Osteocyte (in vitro differentiated cells): Measurements from ENCODE around the gene CFAP107. TPM values are rescaled to one million over a fixed set of nuclear protein-coding genes. Genes with fewer than 3 reads are reported as not detected.

Source experiments
- DNase-seq: peaks from one replicate; pipeline ENCODE4 v3.0.0; 2021; ENCODE audit warnings: mixed read lengths; ENCODE audit not compliant: unreplicated experiment; ENCODE audit errors: extremely low spot score
- H3K27ac Mint-ChIP-seq: one replicate; pipeline ENCODE4 v1.8.0; 2021; ENCODE audit warnings: mild to moderate bottlenecking, mixed read lengths; ENCODE audit not compliant: unreplicated experiment
- H3K27me3 Mint-ChIP-seq: one replicate; pipeline ENCODE4 v1.8.0; 2021; ENCODE audit warnings: mixed read lengths; ENCODE audit not compliant: unreplicated experiment
- H3K36me3 Mint-ChIP-seq: one replicate; pipeline ENCODE4 v1.8.0; 2021; ENCODE audit warnings: mixed read lengths; ENCODE audit not compliant: unreplicated experiment
- H3K4me1 Mint-ChIP-seq: one replicate; pipeline ENCODE4 v1.8.0; 2021; ENCODE audit warnings: mixed read lengths; ENCODE audit not compliant: unreplicated experiment
- H3K4me3 Mint-ChIP-seq: one replicate; pipeline ENCODE4 v1.8.0; 2021; ENCODE audit warnings: mild to moderate bottlenecking, moderate library complexity, mixed read lengths; ENCODE audit not compliant: unreplicated experiment
- H3K9me3 Mint-ChIP-seq: one replicate; pipeline ENCODE4 v1.8.0; 2021; ENCODE audit warnings: mixed read lengths; ENCODE audit not compliant: unreplicated experiment
- total RNA-seq: library from RNA; stranded (reverse); gene quantifications from 2 replicates; pipeline ENCODE4 v1.2.1, GENCODE V29; 2021
- TF ChIP-seq, protein P1 (sequence below): fragments of 200-600 bp; sonication (generic); IDR thresholded peaks from 2 replicates; pipeline ENCODE4 v1.5.0; 2021; ENCODE audit warnings: antibody characterized with exemption, mild to moderate bottlenecking, moderate library complexity

CFAP107 gene
- total RNA-seq, 1 donor from 2014 or later, result not detected

DNA sequence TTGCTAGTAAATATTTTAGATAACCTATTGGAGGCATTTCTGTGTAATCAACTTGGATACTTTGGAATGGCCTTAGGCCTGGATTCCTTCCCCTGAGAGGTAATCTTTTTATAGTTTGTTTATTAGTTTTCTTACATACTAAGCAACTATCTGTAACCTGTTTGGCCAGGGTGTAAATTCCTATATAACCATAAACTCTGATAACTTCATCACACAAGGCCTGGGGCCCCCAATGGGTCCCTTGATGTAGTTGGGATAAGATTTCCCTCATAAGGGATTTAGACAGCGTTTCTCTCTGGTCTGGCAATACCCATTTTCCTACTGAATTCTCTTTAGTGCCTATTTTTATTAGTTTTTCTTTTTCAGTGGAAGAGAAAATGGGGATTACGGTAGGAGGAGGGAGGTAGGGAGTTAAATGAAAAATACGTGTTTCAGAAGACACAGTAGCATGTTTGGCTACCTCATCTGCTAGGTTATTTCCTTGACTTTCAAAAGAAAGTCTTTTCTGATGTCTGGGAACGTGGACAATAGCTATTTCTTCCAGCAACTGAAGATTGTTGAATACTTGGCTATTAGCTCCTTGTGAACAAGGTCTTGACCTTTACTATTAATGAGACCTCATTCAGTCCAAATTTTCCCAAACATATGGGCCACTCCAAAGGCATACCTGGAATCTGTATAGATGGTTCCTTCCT, 37.5 kb upstream of the CFAP107 start:
- Mint-ChIP-seq H3K36me3 (no peaks in the 10 kb centered on the region), H3K9me3 (peaks cover 17% of the 10 kb centered on the region), H3K4me3 (no peak overlapping the region), H3K27ac (no peak overlapping the region), H3K4me1 (peaks cover 22% of the 10 kb centered on the region), H3K27me3 (no peaks in the 10 kb centered on the region)
- DNase-seq, result no peak
- TF ChIP-seq, protein P1, sequence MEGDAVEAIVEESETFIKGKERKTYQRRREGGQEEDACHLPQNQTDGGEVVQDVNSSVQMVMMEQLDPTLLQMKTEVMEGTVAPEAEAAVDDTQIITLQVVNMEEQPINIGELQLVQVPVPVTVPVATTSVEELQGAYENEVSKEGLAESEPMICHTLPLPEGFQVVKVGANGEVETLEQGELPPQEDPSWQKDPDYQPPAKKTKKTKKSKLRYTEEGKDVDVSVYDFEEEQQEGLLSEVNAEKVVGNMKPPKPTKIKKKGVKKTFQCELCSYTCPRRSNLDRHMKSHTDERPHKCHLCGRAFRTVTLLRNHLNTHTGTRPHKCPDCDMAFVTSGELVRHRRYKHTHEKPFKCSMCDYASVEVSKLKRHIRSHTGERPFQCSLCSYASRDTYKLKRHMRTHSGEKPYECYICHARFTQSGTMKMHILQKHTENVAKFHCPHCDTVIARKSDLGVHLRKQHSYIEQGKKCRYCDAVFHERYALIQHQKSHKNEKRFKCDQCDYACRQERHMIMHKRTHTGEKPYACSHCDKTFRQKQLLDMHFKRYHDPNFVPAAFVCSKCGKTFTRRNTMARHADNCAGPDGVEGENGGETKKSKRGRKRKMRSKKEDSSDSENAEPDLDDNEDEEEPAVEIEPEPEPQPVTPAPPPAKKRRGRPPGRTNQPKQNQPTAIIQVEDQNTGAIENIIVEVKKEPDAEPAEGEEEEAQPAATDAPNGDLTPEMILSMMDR, result no peak

DNA sequence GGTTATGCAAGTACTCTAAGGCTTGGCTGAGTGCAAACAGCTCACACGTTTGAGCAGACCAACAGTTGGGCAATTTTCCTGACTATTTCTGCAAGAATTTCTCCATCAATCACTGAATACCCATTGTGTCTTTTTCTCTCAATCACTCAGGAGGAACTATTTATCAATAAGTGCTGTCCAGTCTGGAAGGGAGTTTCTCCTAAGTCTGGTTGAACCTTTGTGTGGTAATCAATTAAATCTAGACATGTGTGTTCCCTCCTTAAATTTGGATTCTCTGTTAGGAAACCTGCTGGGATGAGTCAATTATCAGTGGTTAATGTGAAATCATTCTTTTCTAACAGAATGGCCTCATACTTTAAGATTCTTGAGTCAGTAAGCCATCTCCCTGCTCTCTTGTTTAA, 36.9 kb upstream of the CFAP107 start:
- Mint-ChIP-seq H3K4me3 (no peak overlapping the region), H3K4me1 (peaks cover 22% of the 10 kb centered on the region), H3K9me3 (peaks cover 12% of the 10 kb centered on the region), H3K27me3 (no peaks in the 10 kb centered on the region), H3K27ac (no peak overlapping the region), H3K36me3 (no peaks in the 10 kb centered on the region)
- DNase-seq, result no peak
- TF ChIP-seq, protein P1, result no peak

DNA sequence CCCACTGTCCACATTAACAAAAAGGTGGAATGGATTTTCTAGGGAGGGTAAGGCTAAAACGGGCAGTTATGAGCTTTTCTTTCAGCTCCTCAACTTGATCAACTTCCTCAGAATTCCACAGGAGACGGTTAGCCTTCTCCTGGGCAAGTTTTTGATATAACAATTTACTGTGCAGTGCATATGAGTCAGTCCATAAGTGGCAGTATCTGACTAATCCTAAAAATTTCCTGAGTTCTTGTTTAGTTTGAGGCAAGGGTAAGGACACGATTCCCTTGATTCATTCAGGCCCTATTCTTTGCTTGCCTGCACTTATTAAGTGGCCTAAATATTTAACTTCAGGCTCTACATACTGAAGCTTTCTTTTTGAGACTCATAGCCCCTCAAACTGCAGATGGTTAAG, 36.3 kb upstream of the CFAP107 start:
- H3K9me3 Mint-ChIP-seq, result peaks cover 8% of the 10 kb centered on the region
- DNase-seq, result no peak
- H3K27me3 Mint-ChIP-seq, result no peaks in the 10 kb centered on the region
- no peaks in the 10 kb centered on the region for H3K36me3 Mint-ChIP-seq
- peaks cover 22% of the 10 kb centered on the region for H3K4me1 Mint-ChIP-seq
- TF ChIP-seq, protein P1, result no peak
- H3K4me3 Mint-ChIP-seq, result no peak overlapping the region
- no peak overlapping the region for H3K27ac Mint-ChIP-seq

DNA sequence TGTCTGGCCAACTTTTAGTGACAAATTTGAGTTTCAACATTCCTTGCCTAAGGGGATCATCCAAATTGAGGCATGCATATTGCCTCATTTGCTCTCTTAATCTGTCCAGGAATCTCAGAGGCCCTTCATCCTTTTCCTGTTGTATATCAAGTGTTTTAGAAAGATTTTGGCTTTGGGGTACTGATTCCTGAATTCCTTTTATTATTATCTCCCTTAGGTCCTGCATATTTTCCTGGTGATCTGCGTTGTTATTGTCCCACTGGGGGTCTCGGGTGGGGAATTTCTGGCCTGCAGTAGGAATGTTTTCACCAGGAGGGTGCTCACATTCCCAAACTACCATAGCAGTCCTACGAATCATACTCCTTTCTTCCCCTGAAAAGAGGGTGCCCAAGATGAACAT, 34.5 kb upstream of the CFAP107 start:
- Mint-ChIP-seq H3K27ac (peak overlapping the region; percentile 21), H3K36me3 (no peaks in the 10 kb centered on the region), H3K9me3 (peaks cover 3% of the 10 kb centered on the region), H3K27me3 (no peaks in the 10 kb centered on the region), H3K4me1 (peaks cover 22% of the 10 kb centered on the region), H3K4me3 (no peak overlapping the region)
- no peak for DNase-seq
- TF ChIP-seq, protein P1, result no peak

DNA sequence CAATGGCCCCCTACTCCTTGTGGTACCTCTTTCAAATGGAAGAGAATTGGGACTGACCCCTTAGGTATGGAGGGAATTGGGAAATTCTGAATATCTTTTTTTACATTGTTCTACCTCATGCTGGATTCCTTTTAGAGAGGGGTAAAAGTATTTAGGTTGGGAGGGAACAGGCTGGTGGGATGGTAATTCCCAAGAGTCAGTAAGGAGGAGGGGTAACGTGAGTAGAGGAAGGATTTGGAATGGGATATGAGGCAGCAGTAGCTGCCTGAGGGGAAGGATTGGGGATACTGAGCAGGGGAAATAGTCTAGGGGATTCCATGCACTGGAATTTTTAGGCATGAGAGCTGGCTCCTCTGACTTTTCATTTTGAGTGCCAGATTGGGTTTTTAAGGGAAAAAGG, 33.9 kb upstream of the CFAP107 start:
- Mint-ChIP-seq H3K27ac (peak overlapping the region; percentile 18), H3K36me3 (no peaks in the 10 kb centered on the region), H3K4me3 (no peak overlapping the region), H3K9me3 (peaks cover 3% of the 10 kb centered on the region), H3K4me1 (peaks cover 22% of the 10 kb centered on the region), H3K27me3 (no peaks in the 10 kb centered on the region)
- no peak for DNase-seq
- TF ChIP-seq, protein P1, result no peak
